Fibroblast of lung (primary cell): ENCODE data around the gene PCDH9.

Source experiments
- EZH2 ChIP-seq: IDR thresholded peaks from 2 replicates; pipeline ENCODE4 v1.5.1; 2012; ENCODE audit warnings: low read length, control low read depth, mild to moderate bottlenecking; ENCODE audit errors: missing control alignments
- TF ChIP-seq, protein P1 (sequence below), 2 donors: IDR thresholded peaks in 1 of 2; conservative IDR thresholded peaks in 1 of 2; 1 replicate in 1 of 2; 2 replicates in 1 of 2; pipeline ENCODE4 v1.5.1; 2011 to 2012; ENCODE audit warnings: low read length in 2 of 2, control low read depth in 1 of 2, inconsistent platforms in 1 of 2, low read depth in 1 of 2, mild to moderate bottlenecking in 1 of 2

DNA sequence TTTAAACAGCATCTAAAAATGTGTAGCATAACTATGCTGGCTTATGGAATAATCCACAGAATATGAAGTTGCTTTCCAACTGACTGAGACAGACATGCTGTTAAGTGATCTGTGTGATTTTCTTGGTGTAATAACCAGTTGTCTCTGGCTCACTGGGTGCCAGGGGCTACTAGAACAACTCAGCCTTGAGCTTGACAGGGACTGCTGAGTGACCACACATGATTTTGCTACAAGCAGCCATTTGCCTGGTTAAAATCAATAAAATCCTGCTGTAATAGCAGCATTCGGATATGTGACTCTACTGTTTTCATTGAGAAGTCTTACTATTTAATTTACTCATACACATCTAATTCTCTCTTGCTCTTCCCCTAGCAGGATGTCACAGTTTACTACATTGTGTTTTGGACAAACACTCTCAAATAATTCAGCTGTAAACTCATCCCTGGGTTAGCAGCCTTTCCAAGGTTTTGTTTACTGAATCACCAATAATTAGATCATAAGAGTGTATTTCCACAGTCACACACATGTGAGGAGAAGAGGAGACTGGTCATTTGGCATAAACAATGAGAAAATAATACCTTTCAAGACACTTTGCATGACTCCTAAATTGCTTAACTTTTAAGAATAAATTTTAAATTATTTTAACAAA lies 426.2 kb downstream of the PCDH9 start:
- TF ChIP-seq, protein P1, sequence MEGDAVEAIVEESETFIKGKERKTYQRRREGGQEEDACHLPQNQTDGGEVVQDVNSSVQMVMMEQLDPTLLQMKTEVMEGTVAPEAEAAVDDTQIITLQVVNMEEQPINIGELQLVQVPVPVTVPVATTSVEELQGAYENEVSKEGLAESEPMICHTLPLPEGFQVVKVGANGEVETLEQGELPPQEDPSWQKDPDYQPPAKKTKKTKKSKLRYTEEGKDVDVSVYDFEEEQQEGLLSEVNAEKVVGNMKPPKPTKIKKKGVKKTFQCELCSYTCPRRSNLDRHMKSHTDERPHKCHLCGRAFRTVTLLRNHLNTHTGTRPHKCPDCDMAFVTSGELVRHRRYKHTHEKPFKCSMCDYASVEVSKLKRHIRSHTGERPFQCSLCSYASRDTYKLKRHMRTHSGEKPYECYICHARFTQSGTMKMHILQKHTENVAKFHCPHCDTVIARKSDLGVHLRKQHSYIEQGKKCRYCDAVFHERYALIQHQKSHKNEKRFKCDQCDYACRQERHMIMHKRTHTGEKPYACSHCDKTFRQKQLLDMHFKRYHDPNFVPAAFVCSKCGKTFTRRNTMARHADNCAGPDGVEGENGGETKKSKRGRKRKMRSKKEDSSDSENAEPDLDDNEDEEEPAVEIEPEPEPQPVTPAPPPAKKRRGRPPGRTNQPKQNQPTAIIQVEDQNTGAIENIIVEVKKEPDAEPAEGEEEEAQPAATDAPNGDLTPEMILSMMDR (conservative IDR thresholded peaks at IDR 0.05 in 1 of 2, IDR thresholded peaks at IDR 0.05 in 1 of 2; ENCODE audit: low read depth in 1 of 2, low read length in 2 of 2) = no peak
- TF ChIP-seq EZH2 = no peak
